ENCODE measurements around the gene DPP10.

GRCh38 chr2:114962532-114962931, 520.1 kb downstream of the DPP10 start:
- TF ChIP-seq CTCF (IDR thresholded peaks at IDR 0.05) = no peak
- no peak for TF ChIP-seq POLR2A (IDR thresholded peaks at IDR 0.05)

All from esophagus squamous epithelium (tissue), 4 donors.